ENCODE measurements around the gene NFATC1. TPM values are rescaled to one million over a fixed set of nuclear protein-coding genes. Genes with fewer than 3 reads are reported as not detected.

The NFATC1 gene
- total and polyA plus RNA-seq, 2 experiments from 2014 or later = 4.2 to 11.3 TPM

DNA sequence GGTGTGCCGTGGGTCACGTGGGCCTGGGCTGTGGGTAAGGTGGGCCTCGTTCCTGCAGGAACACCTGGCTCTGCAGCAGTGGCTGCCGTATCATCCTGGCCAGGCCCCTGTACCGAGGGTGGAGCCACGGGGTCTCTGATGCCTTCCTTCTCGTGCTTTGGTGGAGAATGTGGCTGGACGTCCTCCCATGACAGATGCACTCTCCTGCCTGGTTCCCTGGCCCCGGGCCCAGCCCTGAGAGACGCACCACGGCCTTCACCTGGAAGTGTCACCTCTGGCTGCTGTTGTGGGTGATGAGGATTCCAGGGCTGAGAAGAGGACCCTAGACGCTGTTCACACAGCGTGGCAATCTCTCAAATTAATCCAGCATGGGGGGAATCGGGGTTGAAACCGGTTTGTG is 49.5 kb downstream of the NFATC1 start:
- TF ChIP-seq EZH2 (IDR thresholded peaks at IDR 0.05; ENCODE audit: borderline replicate concordance) (no peak), EZH2phosphoT487 (IDR thresholded peaks at IDR 0.05; ENCODE audit: low read depth, severe bottlenecking, unreplicated experiment) (no peak), CTCF (IDR thresholded peaks at IDR 0.05; ENCODE audit: poor library complexity) (no peak)
- Histone ChIP-seq H3K4me1 (ENCODE audit: insufficient read depth) (peaks cover 3% of the 10 kb centered on the region), H3K4me2 (no peak overlapping the region), H2AFZ (no peak overlapping the region), H3K27ac (no peak overlapping the region), H3K9me2 (replicated peaks; ENCODE audit: insufficient read depth) (no peaks in the 10 kb centered on the region), H3K4me3 (no peak overlapping the region), H3K9me3 (ENCODE audit: low read depth) (no peaks in the 10 kb centered on the region), H3K79me2 (no peaks in the 10 kb centered on the region), H4K20me1 (ENCODE audit: insufficient read depth, poor library complexity, severe bottlenecking) (no peaks in the 10 kb centered on the region), H3K27me3 (no peaks in the 10 kb centered on the region), H3K36me3 (replicated peaks; ENCODE audit: insufficient read depth, low read depth) (no peaks in the 10 kb centered on the region)
- no peak for DNase-seq (ENCODE audit: low spot score)
- 94% methylated on average over 15 of the region's 15 CpGs for WGBS (ENCODE audit: low lambda C conversion rate, missing lambda C conversion rate)

- H3K4me2 ChIP-seq = no peak overlapping the region
- H3K79me2 ChIP-seq = no peaks in the 10 kb centered on the region
- peaks cover 3% of the 10 kb centered on the region for H3K4me1 ChIP-seq (ENCODE audit: insufficient read depth)
- H3K4me3 ChIP-seq = no peak overlapping the region
- H3K9me2 ChIP-seq (replicated peaks; ENCODE audit: insufficient read depth) = no peaks in the 10 kb centered on the region
- WGBS (ENCODE audit: low lambda C conversion rate, missing lambda C conversion rate) = 73% methylated on average over 18 of the region's 18 CpGs
- H3K27ac ChIP-seq = no peak overlapping the region
- no peak for DNase-seq (ENCODE audit: low spot score)
- H3K9me3 ChIP-seq (ENCODE audit: low read depth) = no peaks in the 10 kb centered on the region
- no peaks in the 10 kb centered on the region for H3K36me3 ChIP-seq (replicated peaks; ENCODE audit: insufficient read depth, low read depth)
- TF ChIP-seq CTCF (IDR thresholded peaks at IDR 0.05; ENCODE audit: poor library complexity) (no peak), EZH2 (IDR thresholded peaks at IDR 0.05; ENCODE audit: borderline replicate concordance) (no peak), EZH2phosphoT487 (IDR thresholded peaks at IDR 0.05; ENCODE audit: low read depth, severe bottlenecking, unreplicated experiment) (no peak)
- no peaks in the 10 kb centered on the region for H3K27me3 ChIP-seq
- no peaks in the 10 kb centered on the region for H4K20me1 ChIP-seq (ENCODE audit: insufficient read depth, poor library complexity, severe bottlenecking)
- no peak overlapping the region for H2AFZ ChIP-seq
These were observed 50.2 kb downstream of the NFATC1 start for GRCh38 chr18:79445696-79446561.

DNA sequence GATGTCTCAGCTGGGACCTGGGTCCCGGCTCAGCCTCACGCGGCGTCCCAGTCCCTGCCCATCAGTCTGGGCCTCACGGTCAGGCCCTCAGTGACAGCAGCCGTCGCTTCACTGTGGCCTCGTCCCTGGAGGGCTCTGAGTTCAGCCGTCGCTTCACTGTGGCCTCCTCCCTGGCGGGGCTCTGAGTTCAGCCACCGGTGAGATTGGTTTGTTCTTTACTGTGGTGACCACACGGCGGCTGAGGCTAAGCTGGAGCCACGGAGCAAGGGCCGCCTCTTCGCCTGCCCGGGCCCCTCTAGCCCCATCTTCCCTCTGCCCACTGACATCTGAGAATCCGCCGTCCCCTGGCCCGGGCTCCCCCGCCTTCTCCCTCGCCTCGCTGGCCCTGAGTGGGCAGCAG is 51.2 kb downstream of the NFATC1 start:
- H3K9me2 ChIP-seq (replicated peaks; ENCODE audit: insufficient read depth) = no peaks in the 10 kb centered on the region
- no peak overlapping the region for H3K4me3 ChIP-seq
- no peaks in the 10 kb centered on the region for H4K20me1 ChIP-seq (ENCODE audit: insufficient read depth, poor library complexity, severe bottlenecking)
- no peak overlapping the region for H3K27ac ChIP-seq
- H3K4me1 ChIP-seq (ENCODE audit: insufficient read depth) = peaks cover 3% of the 10 kb centered on the region
- H3K9me3 ChIP-seq (ENCODE audit: low read depth) = no peaks in the 10 kb centered on the region
- WGBS (ENCODE audit: low lambda C conversion rate, missing lambda C conversion rate) = 93% methylated on average over 23 of the region's 24 CpGs
- no peak overlapping the region for H3K4me2 ChIP-seq
- H3K36me3 ChIP-seq (replicated peaks; ENCODE audit: insufficient read depth, low read depth) = no peaks in the 10 kb centered on the region
- DNase-seq (ENCODE audit: low spot score) = no peak
- H3K79me2 ChIP-seq = no peaks in the 10 kb centered on the region
- H2AFZ ChIP-seq = no peak overlapping the region
- H3K27me3 ChIP-seq = no peaks in the 10 kb centered on the region
- TF ChIP-seq CTCF (IDR thresholded peaks at IDR 0.05; ENCODE audit: poor library complexity) (no peak), EZH2phosphoT487 (IDR thresholded peaks at IDR 0.05; ENCODE audit: low read depth, severe bottlenecking, unreplicated experiment) (no peak), EZH2 (IDR thresholded peaks at IDR 0.05; ENCODE audit: borderline replicate concordance) (no peak)
